GM12892 (cell line): ENCODE data around the gene RPA3.

Experiments
- POLR2A ChIP-seq: IDR thresholded peaks from 2 replicates; pipeline ENCODE4 v1.6.1; 2011; ENCODE audit warnings: low read depth, low read length, control low read depth
- POLR2AphosphoS5 ChIP-seq: IDR thresholded peaks from 2 replicates; pipeline ENCODE4 v1.6.1; 2011; ENCODE audit warnings: low read depth, low read length, control low read depth

GRCh38 chr7:7765422-7765821, 47.0 kb upstream of the RPA3 start:
- TF ChIP-seq POLR2A (no peak), POLR2AphosphoS5 (no peak)
